T-helper 17 cell (primary cell): ENCODE data around the gene KRT39. TPM values are rescaled to one million over a fixed set of nuclear protein-coding genes. Genes with fewer than 3 reads are reported as not detected.
A peak's percentile ranks its signal among the peaks of the same experiment; 100 is the strongest.
"Not testable (repeated sequence)": the region's sequence is repeated elsewhere in the genome, so short reads cannot be mapped to it uniquely, and the experiment has no call there.

Source experiments
- ATAC-seq: fragments of 150-1000 bp; cut with Tn5 transposase; 2 replicates; pipeline ENCODE4 v1.10.0; 2021; ENCODE audit warnings: mild to moderate bottlenecking, moderate library complexity
- DNase-seq, 3 donors: peaks; one replicate each; pipeline versions ENCODE4 v3.0.0 to v3.0.0-alpha.2; 2020 to 2021
- H3K9me3 ChIP-seq: one replicate; pipeline ENCODE4 v1.7.0; 2013; ENCODE audit warnings: low read length, mild to moderate bottlenecking; ENCODE audit not compliant: control insufficient read depth, poor library complexity, severe bottlenecking
- H3K27ac Mint-ChIP-seq: one replicate; pipeline ENCODE4 v1.8.0; 2022; ENCODE audit warnings: mild to moderate bottlenecking, moderate library complexity, mixed read lengths
- H3K27me3 Mint-ChIP-seq: one replicate; pipeline ENCODE4 v1.8.0; 2022; ENCODE audit warnings: mixed read lengths
- H3K36me3 Mint-ChIP-seq: one replicate; pipeline ENCODE4 v1.8.0; 2022; ENCODE audit warnings: low read depth, mixed read lengths
- H3K4me1 Mint-ChIP-seq: one replicate; pipeline ENCODE4 v1.8.0; 2022; ENCODE audit warnings: mild to moderate bottlenecking, mixed read lengths
- H3K4me3 Mint-ChIP-seq: one replicate; pipeline ENCODE4 v1.8.0; 2022; ENCODE audit warnings: mild to moderate bottlenecking, moderate library complexity, mixed read lengths
- total RNA-seq, 4 donors: library from RNA in 2 of 4; stranded (reverse) in 2 of 4; gene quantifications; one replicate each; pipeline ENCODE4 v1.2.3 and lab custom pipeline; 2022 to 2026

The KRT39 gene
- total RNA-seq, 2 donors from 2014 or later = not detected

DNA sequence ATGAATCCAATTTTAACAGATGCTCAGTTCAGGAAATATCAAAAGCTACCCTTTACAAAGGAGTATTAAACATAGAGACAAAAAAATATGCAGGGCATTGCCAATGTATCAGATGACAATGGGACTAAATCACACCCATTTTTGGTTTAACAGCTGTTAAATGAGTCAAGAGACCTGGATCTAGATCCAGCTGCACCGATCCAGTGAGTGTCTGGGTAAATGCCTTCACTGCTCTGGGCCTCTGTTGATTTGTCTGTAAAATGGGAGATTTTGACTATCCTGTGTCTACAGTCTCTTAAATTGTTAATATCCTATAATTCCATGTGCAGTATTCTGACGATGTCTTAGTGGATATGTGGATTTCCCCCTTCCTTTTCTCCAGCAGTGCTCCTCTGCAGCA, 45.7 kb downstream of the KRT39 start:
- DNase-seq (no peak), ATAC-seq (no peak)
- H3K27ac Mint-ChIP-seq = no peak overlapping the region
- H3K4me3 Mint-ChIP-seq = no peak overlapping the region
- H3K4me1 Mint-ChIP-seq = peaks cover 7% of the 10 kb centered on the region
- no peaks in the 10 kb centered on the region for H3K36me3 Mint-ChIP-seq
- no peaks in the 10 kb centered on the region for H3K9me3 ChIP-seq
- peaks cover 24% of the 10 kb centered on the region for H3K27me3 Mint-ChIP-seq

DNA sequence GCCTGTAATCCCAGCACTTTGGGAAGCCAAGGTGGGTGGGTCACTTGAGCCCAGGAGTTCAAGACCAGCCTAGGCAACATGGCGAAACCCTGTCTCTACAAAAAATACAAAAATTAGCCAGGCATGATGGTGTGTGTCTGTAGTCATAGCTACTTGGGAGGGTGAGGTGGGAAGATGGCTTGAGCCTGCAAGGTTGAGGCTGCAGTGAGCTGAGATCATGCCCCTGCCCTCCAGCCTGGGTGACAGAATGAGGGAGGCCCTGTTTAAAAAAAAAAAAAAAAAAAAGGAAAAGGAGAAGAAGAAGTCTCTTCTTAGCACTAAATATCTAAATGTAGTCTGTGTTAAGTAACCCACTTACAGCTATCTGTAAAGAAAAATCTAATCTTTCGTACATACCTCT, 49.6 kb downstream of the KRT39 start:
- not testable (repeated sequence) for H3K36me3 Mint-ChIP-seq, ATAC-seq, H3K4me1 Mint-ChIP-seq, H3K27ac Mint-ChIP-seq, H3K4me3 Mint-ChIP-seq, DNase-seq, H3K9me3 ChIP-seq
- peaks cover 16% of the 10 kb centered on the region for H3K27me3 Mint-ChIP-seq

DNA sequence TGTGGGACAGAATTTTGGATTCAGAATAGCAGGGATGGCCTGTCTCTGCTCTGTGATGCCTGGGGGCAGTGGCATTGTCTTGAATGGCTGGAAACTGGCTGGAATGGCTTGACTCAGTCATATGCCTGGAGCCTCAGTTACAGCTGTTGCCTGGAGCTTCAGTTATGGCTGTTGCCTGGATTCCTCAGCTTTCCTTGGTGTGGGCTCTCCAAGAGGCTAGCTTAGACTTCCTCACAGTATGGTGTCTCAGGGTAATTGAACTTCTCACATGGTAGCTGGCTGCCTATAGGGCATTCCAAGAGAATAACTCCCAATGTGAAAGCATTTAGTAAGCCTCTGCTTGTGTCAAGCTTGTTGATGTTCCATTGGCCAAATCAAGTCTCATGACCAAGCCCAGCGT, 50.4 kb downstream of the KRT39 start:
- no peaks in the 10 kb centered on the region for H3K9me3 ChIP-seq
- no peaks in the 10 kb centered on the region for H3K36me3 Mint-ChIP-seq

DNA sequence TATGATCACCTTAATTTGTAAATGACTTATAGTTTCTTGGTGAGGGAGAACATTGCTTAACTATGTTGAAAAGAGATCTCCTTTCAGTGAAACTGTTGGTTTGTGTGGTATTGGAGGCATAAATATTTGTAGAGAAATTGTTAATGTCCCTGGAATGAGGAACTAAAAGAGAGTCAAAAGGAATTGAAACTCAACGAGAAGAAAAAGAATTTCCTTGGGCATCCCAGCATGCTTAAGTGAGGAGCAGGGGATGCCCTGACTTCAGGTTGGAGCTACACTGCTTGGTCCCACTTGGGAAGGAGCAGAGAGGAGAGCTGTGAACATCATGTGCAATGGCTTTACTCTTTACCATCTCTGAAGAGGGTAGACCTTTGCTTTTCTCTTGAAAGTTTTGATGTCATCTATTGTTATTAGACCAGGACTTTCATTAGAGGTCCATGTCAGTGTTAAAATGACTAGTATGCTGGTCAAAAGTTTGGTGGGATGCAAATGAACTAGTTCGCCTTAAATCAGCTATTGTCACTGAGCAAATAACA, 51.0 kb downstream of the KRT39 start:
- peaks cover 22% of the 10 kb centered on the region for H3K27me3 Mint-ChIP-seq
- H3K9me3 ChIP-seq = no peaks in the 10 kb centered on the region
- no peak overlapping the region for H3K27ac Mint-ChIP-seq
- no peak overlapping the region for H3K4me3 Mint-ChIP-seq
- ATAC-seq (no peak), DNase-seq (no peak)
- H3K4me1 Mint-ChIP-seq = peaks cover under 1% of the 10 kb centered on the region
- no peaks in the 10 kb centered on the region for H3K36me3 Mint-ChIP-seq

More for the DNA sequence above, 50.4 kb downstream of the KRT39 start:
- peaks cover 6% of the 10 kb centered on the region for H3K4me1 Mint-ChIP-seq
- ATAC-seq (no peak), DNase-seq (no peak)
- no peak overlapping the region for H3K27ac Mint-ChIP-seq
- H3K4me3 Mint-ChIP-seq = no peak overlapping the region
- peaks cover 22% of the 10 kb centered on the region for H3K27me3 Mint-ChIP-seq

DNA sequence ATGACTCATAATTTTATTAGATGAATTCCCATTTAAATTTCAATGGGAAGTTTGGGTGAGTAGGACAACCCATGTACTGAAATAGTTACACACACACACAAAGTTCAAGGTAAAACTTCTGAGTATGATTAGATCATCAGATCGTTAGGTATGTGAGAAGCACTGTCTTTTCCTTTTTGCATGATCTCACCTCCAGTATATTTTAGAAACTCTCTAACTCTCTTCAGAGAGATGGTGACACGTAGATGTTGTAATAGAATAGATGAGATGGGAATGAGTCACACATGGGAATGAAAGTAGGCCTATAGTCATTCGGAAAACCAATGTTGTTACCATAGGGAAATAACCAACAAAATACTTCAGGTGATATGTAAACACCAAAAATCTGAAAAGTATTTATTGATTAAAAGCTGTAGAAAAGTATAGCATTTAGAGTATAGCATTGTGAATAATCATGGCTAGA, 51.5 kb downstream of the KRT39 start:
- ATAC-seq (no peak), DNase-seq (no peak)

DNA sequence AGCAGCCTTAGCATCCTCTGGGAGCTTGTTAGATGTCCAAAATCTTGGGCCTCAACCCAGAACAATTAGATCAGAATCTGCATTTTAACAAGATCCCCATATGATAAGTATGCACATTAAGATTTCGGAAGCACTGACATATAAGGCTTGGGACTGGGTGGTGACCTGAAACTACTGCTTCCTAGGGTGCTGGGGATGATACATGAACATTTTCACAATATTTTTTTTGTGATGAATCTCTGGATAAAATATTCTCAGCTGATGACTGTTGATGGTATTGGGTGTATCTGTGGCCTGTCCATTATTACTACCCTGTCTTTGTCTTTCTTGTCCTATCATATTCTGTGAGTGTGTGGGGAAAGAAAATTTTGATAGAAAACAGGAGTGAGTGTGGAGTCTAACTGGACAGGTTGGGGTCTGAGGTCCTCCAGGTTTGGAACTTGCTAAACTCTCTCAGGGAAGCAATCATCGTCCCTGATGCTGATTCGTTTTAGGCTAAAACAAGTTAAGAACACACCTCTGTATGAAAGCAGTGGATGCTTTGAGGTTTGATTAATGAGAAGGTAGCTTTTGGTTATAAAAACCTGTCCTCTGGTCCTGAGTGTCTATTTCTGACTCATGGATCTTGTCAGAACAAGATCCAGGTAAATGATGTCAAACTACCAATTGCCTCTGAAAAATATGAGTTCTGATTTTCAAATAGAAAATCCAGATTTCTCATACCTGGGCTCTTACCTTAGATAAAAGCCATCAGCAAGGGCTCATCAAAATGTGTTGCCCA, 52.5 kb downstream of the KRT39 start:
- H3K27ac Mint-ChIP-seq = no peak overlapping the region
- DNase-seq = no peak
- H3K4me1 Mint-ChIP-seq = no peaks in the 10 kb centered on the region
- no peak overlapping the region for H3K4me3 Mint-ChIP-seq
- peaks cover 17% of the 10 kb centered on the region for H3K27me3 Mint-ChIP-seq
- no peak for ATAC-seq
- no peaks in the 10 kb centered on the region for H3K36me3 Mint-ChIP-seq
- H3K9me3 ChIP-seq = no peaks in the 10 kb centered on the region

More for the DNA sequence above, 51.5 kb downstream of the KRT39 start:
- Mint-ChIP-seq H3K36me3 (no peaks in the 10 kb centered on the region), H3K27me3 (peaks cover 22% of the 10 kb centered on the region), H3K27ac (no peak overlapping the region), H3K4me1 (no peaks in the 10 kb centered on the region), H3K4me3 (no peak overlapping the region)
- no peaks in the 10 kb centered on the region for H3K9me3 ChIP-seq

DNA sequence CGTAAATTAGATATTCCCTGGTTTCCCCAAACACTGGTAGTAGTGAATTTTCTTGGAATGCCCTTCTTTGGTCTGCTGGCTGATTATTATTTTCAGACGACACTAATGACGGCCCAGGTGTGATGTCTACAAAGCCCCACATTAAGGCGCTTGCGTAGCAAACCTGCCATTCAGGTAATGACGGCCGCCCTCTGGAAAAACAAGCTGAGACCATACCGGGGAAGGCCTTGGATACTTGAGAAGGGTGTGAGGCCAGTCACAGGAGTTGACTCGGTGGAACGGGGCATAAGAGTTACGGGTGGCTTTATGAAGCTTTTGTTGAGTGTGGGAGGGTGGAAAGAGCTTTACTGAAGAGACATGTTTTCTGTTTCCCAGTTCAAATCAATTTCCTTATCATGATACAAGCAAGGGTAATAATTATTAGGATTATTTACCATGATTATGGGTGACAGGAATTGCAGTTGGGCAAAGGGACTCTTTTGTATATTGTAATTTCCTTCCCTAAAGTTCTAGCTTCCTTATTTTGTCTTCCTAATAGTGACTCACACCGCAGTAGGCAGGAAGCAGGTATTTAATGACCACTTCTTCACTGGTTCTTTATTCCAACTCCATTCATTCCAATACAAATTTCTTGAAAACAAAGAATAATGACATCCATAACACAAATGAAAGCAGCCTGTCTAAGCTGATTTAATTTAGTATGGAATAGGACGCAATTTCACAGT, 54.1 kb downstream of the KRT39 start:
- H3K27ac Mint-ChIP-seq = no peak overlapping the region
- H3K9me3 ChIP-seq = no peaks in the 10 kb centered on the region
- ATAC-seq (no peak), DNase-seq (no peak)
- peaks cover 29% of the 10 kb centered on the region for H3K27me3 Mint-ChIP-seq
- H3K36me3 Mint-ChIP-seq = no peaks in the 10 kb centered on the region
- H3K4me1 Mint-ChIP-seq = no peaks in the 10 kb centered on the region
- no peak overlapping the region for H3K4me3 Mint-ChIP-seq

DNA sequence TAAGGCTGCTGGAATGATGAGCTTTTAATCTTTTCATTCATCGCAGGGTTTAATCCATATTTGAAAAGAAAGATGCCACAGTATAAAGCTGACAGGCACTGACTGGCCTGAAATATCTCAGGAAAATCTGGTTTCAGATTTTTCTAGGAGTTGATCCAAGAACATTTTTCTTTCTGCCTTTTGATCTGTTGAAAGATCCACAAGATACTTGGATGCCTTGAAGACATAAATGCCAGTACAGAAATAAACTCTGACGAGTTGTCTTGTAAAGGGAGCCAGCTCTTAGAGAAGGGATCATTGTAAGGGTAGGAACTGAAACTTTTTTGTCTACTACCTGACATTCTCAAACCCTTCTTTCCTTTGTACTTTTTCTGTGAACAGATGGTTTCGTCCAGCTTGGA, 56.3 kb downstream of the KRT39 start:
- Mint-ChIP-seq H3K36me3 (no peaks in the 10 kb centered on the region), H3K27ac (no peak overlapping the region), H3K4me3 (no peak overlapping the region), H3K4me1 (no peaks in the 10 kb centered on the region), H3K27me3 (peaks cover 44% of the 10 kb centered on the region)
- H3K9me3 ChIP-seq = no peaks in the 10 kb centered on the region
- ATAC-seq (no peak), DNase-seq (no peak)

DNA sequence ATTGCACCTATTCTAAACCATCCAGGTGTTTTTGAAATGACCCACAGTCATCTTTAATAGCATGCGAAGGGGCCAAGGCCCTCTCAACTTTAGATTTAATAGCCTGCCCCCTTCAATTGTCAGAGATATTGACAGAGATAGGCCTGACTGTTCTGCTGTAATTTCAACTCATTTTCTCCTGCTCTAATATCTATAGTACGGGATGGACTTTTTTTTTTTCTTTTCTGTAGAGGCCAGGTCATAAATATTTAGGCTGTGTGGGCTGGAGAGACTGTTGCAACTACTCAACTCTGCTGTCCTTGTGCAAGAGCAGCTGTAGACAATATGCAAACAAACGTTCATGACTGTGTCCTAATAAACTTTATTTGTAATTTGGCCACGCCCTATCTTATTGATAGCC, 57.0 kb downstream of the KRT39 start:
- peaks cover 49% of the 10 kb centered on the region for H3K27me3 Mint-ChIP-seq
- H3K27ac Mint-ChIP-seq = no peak overlapping the region
- H3K4me1 Mint-ChIP-seq = no peaks in the 10 kb centered on the region
- no peaks in the 10 kb centered on the region for H3K9me3 ChIP-seq
- no peak overlapping the region for H3K4me3 Mint-ChIP-seq
- no peaks in the 10 kb centered on the region for H3K36me3 Mint-ChIP-seq
- DNase-seq (no peak), ATAC-seq (no peak)

DNA sequence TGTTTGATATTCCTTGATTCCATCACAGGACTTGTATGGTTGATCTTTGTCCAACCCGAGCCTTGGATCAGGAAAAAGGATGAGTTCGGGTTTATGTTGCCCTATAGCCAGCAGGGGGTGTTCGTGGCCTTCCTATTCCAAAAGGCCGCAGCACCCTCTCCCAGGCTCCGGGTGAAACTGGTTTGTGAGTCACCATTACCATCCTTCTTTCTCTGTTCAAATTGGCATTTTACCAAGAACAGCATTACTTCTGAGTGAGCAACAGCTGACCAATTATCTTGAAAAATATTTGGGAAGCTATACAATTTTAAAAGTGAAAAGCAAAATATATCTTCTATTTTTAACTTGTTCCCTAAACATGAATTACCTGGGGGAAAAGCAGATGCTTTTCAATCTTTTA, 57.4 kb downstream of the KRT39 start:
- Mint-ChIP-seq H3K27ac (no peak overlapping the region), H3K4me3 (no peak overlapping the region), H3K36me3 (no peaks in the 10 kb centered on the region), H3K4me1 (no peaks in the 10 kb centered on the region), H3K27me3 (peaks cover 53% of the 10 kb centered on the region)
- peak; percentile 85 for ATAC-seq
- DNase-seq = peak; percentile 26 to 49 (median 41)
- no peaks in the 10 kb centered on the region for H3K9me3 ChIP-seq

Other genes starting within 250 kb of the KRT39 start
- gene KRT25, start 211.6 kb downstream of the KRT39 start, total RNA-seq = not detected
- not detected for gene KRT26, start 194.7 kb downstream of the KRT39 start, total RNA-seq
- not detected for gene KRT27, start 184.4 kb downstream of the KRT39 start, total RNA-seq
- gene KRT28, start 167.0 kb downstream of the KRT39 start, total RNA-seq = not detected
- gene KRT10, start 144.3 kb downstream of the KRT39 start, total RNA-seq = 10 to 100 TPM; 25.2 to 28.3 TPM
- gene KRT12, start 99.7 kb downstream of the KRT39 start, total RNA-seq = not detected
- gene KRT20, start 81.7 kb downstream of the KRT39 start, total RNA-seq = not detected
- gene KRT23, start 29.3 kb downstream of the KRT39 start, total RNA-seq = not detected
- not detected for gene KRT40, start 17.4 kb upstream of the KRT39 start, total RNA-seq
- not detected for gene KRTAP3-3, start 27.2 kb upstream of the KRT39 start, total RNA-seq
- gene KRTAP3-2, start 33.0 kb upstream of the KRT39 start, total RNA-seq = not detected
- not detected for gene KRTAP3-1, start 42.2 kb upstream of the KRT39 start, total RNA-seq
- gene KRTAP1-5, start 60.3 kb upstream of the KRT39 start, total RNA-seq = not detected
- not detected for gene KRTAP1-4, start 63.2 kb upstream of the KRT39 start, total RNA-seq
- not detected for gene KRTAP1-3, start 67.9 kb upstream of the KRT39 start, total RNA-seq
- not detected for gene KRTAP1-1, start 74.5 kb upstream of the KRT39 start, total RNA-seq
- not detected for gene KRTAP2-1, start 80.4 kb upstream of the KRT39 start, total RNA-seq
- not detected for gene KRTAP2-2, start 88.3 kb upstream of the KRT39 start, total RNA-seq
- gene KRTAP2-3, start 93.2 kb upstream of the KRT39 start, total RNA-seq = not detected
- gene KRTAP2-4, start 98.9 kb upstream of the KRT39 start, total RNA-seq = not detected
- gene KRTAP4-7, start 117.2 kb upstream of the KRT39 start, total RNA-seq = not detected
- gene KRTAP4-8, start 131.2 kb upstream of the KRT39 start, total RNA-seq = not detected
- gene KRTAP4-16, start 135.3 kb upstream of the KRT39 start, total RNA-seq = not detected
- gene KRTAP4-9, start 138.4 kb upstream of the KRT39 start, total RNA-seq = not detected
- gene KRTAP4-11, start 151.4 kb upstream of the KRT39 start, total RNA-seq = not detected
- gene KRTAP4-12, start 157.2 kb upstream of the KRT39 start, total RNA-seq = not detected
- not detected for gene KRTAP4-6, start 173.6 kb upstream of the KRT39 start, total RNA-seq
- gene KRTAP4-5, start 182.9 kb upstream of the KRT39 start, total RNA-seq = not detected
- not detected for gene KRTAP4-4, start 193.8 kb upstream of the KRT39 start, total RNA-seq
- not detected for gene KRTAP4-3, start 201.3 kb upstream of the KRT39 start, total RNA-seq
- gene KRTAP4-2, start 211.3 kb upstream of the KRT39 start, total RNA-seq = not detected
- gene KRTAP4-1, start 218.0 kb upstream of the KRT39 start, total RNA-seq = not detected
- not detected for gene KRTAP9-1, start 222.9 kb upstream of the KRT39 start, total RNA-seq